Prostate gland (tissue), 2 donors: Measurements from ENCODE around the gene ACSF3. TPM values are rescaled to one million over a fixed set of nuclear protein-coding genes. Genes with fewer than 3 reads are reported as not detected.

Source experiments
- DNase-seq: peaks from one replicate; pipeline ENCODE4 v3.0.0-alpha.2; 2019; ENCODE audit warnings: low spot score
- H3K27ac ChIP-seq, 2 donors: fragments of 200-600 bp; sonication (generic); 2 replicates each; pipeline ENCODE4 v1.5.1; 2017 to 2019
- H3K27me3 ChIP-seq: fragments of 200-600 bp; sonication (generic); replicated peaks from 2 replicates; pipeline ENCODE4 v1.5.1; 2019; ENCODE audit not compliant: insufficient read depth
- H3K36me3 ChIP-seq, 2 donors: fragments of 200-600 bp; sonication (generic); 1 replicate in 1 of 2; 2 replicates in 1 of 2; pipeline versions ENCODE4 v1.5.1 to v1.8.1; 2017 to 2019
- H3K4me1 ChIP-seq: fragments of 200-600 bp; sonication (generic); replicated peaks from 2 replicates; pipeline ENCODE4 v1.5.1; 2019
- H3K4me3 ChIP-seq, 2 donors: fragments of 200-600 bp; sonication (generic); 2 replicates each; pipeline ENCODE4 v1.5.1; 2017 to 2019
- H3K9me3 ChIP-seq: fragments of 200-600 bp; sonication (generic); 2 replicates; pipeline ENCODE4 v1.5.1; 2017
- CTCF ChIP-seq, 4 experiments: fragments of 200-600 bp in 2 of 4; fragments of 450-650 bp in 2 of 4; sonication (generic) in 2 of 4; IDR thresholded peaks; 1 replicate in 3 of 4; 2 replicates in 1 of 4; pipeline ENCODE4 v1.5.1; 2016 to 2019; ENCODE audit warnings: antibody characterized with exemption in 4 of 4, mild to moderate bottlenecking in 2 of 4, moderate library complexity in 2 of 4
- POLR2A ChIP-seq: fragments of 450-650 bp; IDR thresholded peaks from one replicate; pipeline ENCODE4 v1.6.1; 2016; ENCODE audit warnings: antibody characterized with exemption, mild to moderate bottlenecking
- POLR2AphosphoS5 ChIP-seq: sonication (generic); formaldehyde crosslinking; IDR thresholded peaks from one replicate; pipeline ENCODE4 v1.6.1; 2017; ENCODE audit warnings: antibody characterized with exemption
- WGBS: methylation state at CpG from one replicate; pipeline ENCODE4 v1.1.5; 2018; 5-methylcytosine and 5-hydroxymethylcytosine counted together
- intact Hi-C: fragments of 100-400 bp; cut with DNase I; formaldehyde crosslinking; loops from one replicate; pipeline ENCODE4 v1.14.2; 2022
- total RNA-seq, 2 donors: library from RNA; depleted of rRNA; stranded (reverse); fragments of >200 nt; gene quantifications; one replicate each; pipeline ENCODE4 v1.1.0, GENCODE V29; 2016

Gene ACSF3
- total RNA-seq, 2 donors from 2014 or later: 42.1 to 80.5 TPM

- whole genome bisulfite sequencing: 32% methylated on average over 15 of the region's 19 CpGs
These were observed 60.2 kb downstream of the ACSF3 start for GRCh38 chr16:89153848-89154271.

GRCh38 chr16:89154390-89155183, 60.9 kb downstream of the ACSF3 start:
- DNase-seq: no peak
- H3K36me3 ChIP-seq: no peaks in the 10 kb centered on the region
- no peaks in the 10 kb centered on the region for H3K9me3 ChIP-seq
- H3K4me3 ChIP-seq: no peak overlapping the region
- intact Hi-C loops: no loop called here
- TF ChIP-seq POLR2AphosphoS5 (no peak), CTCF (IDR thresholded peaks at IDR 0.05) (no peak), POLR2A (no peak)
- no peak overlapping the region for H3K27ac ChIP-seq
- H3K4me1 ChIP-seq: peaks cover 7% of the 10 kb centered on the region
- no peaks in the 10 kb centered on the region for H3K27me3 ChIP-seq
- 53% methylated on average over 24 of the region's 24 CpGs for WGBS

More at GRCh38 chr16:89153848-89154271, 60.2 kb downstream of the ACSF3 start:
- H3K27me3 ChIP-seq: no peaks in the 10 kb centered on the region
- intact Hi-C loops: no loop called here
- TF ChIP-seq POLR2A (no peak), CTCF (IDR thresholded peaks at IDR 0.05) (no peak), POLR2AphosphoS5 (peak; percentile 55)
- peak; percentile 61 for DNase-seq
- H3K36me3 ChIP-seq: no peaks in the 10 kb centered on the region
- H3K4me1 ChIP-seq: peaks cover 7% of the 10 kb centered on the region
- no peak overlapping the region for H3K27ac ChIP-seq
- H3K9me3 ChIP-seq: no peaks in the 10 kb centered on the region
- H3K4me3 ChIP-seq: no peak overlapping the region

GRCh38 chr16:89155184-89155679, 61.6 kb downstream of the ACSF3 start:
- Histone ChIP-seq H3K9me3 (no peaks in the 10 kb centered on the region), H3K27me3 (no peaks in the 10 kb centered on the region), H3K36me3 (no peaks in the 10 kb centered on the region), H3K27ac (no peak overlapping the region), H3K4me1 (peaks cover 7% of the 10 kb centered on the region), H3K4me3 (no peak overlapping the region)
- peak; percentile 27 for DNase-seq
- TF ChIP-seq CTCF (IDR thresholded peaks at IDR 0.05) (no peak), POLR2AphosphoS5 (peak; percentile 49)
- WGBS: 31% methylated on average over 19 of the region's 19 CpGs
- intact Hi-C loops: no loop called here

- DNase-seq: no peak
- no peak overlapping the region for H3K27ac ChIP-seq
- H3K4me1 ChIP-seq: peaks cover 7% of the 10 kb centered on the region
- H3K27me3 ChIP-seq: no peaks in the 10 kb centered on the region
- intact Hi-C loops: no loop called here
- no peak for TF ChIP-seq POLR2A
- TF ChIP-seq CTCF (IDR thresholded peaks at IDR 0.05): no peak
- TF ChIP-seq POLR2AphosphoS5: no peak
- H3K9me3 ChIP-seq: no peaks in the 10 kb centered on the region
- WGBS: 71% methylated on average over 24 of the region's 24 CpGs
- H3K36me3 ChIP-seq: no peaks in the 10 kb centered on the region
- H3K4me3 ChIP-seq: no peak overlapping the region
These were observed 62.4 kb downstream of the ACSF3 start for GRCh38 chr16:89155851-89156739.
